Measurements from ENCODE around the gene EEF2. TPM values are rescaled to one million over a fixed set of nuclear protein-coding genes. Genes with fewer than 3 reads are reported as not detected.
A peak's percentile ranks its signal among the peaks of the same experiment; 100 is the strongest.

Gene EEF2
- total and polyA plus RNA-seq, 12 donors, result 752 to 3,482 (median 2,119) TPM

DNA sequence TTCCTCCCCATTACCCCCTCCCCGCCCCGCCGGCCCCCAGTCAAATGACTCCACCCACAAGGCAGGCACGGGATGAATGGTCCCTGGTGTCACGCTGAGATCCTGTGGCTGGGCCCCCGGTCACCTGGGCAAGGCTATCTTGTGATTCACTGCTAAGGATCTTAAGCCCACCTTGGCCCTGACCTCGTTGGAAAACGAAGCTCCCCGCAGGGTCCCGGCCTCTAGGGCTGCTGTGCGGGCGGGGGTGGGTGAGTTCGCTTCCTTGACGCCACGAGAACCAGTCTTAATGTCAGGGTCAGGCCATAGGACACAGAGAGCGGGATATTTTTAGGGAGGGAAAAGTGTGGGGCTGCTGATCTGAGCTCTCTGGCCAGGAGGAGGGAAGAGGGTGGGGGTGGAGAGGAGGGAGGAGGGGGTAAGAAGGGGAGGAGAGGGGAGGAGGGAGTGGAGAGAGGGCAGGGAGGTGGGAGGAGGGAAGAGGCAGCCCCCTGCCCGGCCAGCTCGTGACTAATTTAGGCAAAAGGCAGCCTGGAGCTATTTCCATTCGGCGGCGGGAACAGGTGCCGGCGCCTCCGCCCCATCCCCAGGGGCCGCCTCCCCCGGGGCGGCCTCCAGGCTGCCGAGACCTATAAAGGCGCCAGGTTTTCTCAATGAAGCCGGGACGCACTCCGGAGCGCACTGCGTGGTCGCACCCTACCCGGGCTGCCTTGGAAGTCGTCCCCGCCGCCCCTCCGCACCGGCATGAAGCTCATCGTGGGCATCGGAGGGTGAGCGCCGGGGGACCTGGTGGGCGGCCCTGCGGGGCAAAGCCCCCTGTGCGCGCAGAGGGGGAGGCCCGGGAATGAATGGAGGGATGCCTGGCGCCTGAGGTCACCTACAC, 52.1 kb downstream of the EEF2 start, which contains the start of gene NMRK2:
Gene NMRK2 (plus strand): TSS at position 139 of the 880 bp plus-strand sequence. CDS start 603 bp downstream, at position 742.
- 3 to 6% (median 5%) methylated on average over 20 to 51 of the region's 51 CpGs for WGBS, 4 donors

DNA sequence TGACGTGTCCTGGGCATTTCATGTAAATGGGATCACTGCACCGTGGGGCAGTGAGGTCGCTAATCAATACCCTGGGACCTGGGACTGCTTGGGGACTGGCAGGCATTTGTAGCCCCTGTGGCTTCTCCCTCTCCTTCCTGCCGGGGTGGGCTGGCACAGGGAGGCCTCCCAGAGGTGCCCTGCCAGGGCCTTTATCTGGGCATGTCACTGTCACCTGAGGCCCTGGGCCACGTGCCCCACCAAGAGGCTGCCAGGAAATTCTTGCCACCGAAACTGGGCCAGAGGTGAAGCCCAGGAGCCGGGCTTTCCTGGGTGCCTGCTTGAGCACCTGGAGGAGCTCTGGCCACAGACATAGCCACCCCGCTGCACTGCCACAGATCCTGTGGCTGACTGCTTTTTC, 54.2 kb downstream of the EEF2 start:
- no peaks in the 10 kb centered on the region for H3K9me3 ChIP-seq (replicated peaks in 1 of 3)
- peaks cover 7% of the 10 kb centered on the region for H3K27me3 ChIP-seq
- no peak for DNase-seq
- H3K27ac ChIP-seq, result no peak overlapping the region
- H3K4me1 ChIP-seq (replicated peaks in 1 of 2), result peaks cover 4 to 8% of the 10 kb centered on the region in 2 donors
- WGBS, 4 donors, result 77 to 100% (median 79%) methylated on average over 3 to 8 of the region's 8 CpGs
- intact Hi-C loops (cut with DNase I), result no loop called here
- no peak overlapping the region for H3K4me3 ChIP-seq
- no peaks in the 10 kb centered on the region for H3K36me3 ChIP-seq (replicated peaks in 1 of 2)
- TF ChIP-seq, protein P1, sequence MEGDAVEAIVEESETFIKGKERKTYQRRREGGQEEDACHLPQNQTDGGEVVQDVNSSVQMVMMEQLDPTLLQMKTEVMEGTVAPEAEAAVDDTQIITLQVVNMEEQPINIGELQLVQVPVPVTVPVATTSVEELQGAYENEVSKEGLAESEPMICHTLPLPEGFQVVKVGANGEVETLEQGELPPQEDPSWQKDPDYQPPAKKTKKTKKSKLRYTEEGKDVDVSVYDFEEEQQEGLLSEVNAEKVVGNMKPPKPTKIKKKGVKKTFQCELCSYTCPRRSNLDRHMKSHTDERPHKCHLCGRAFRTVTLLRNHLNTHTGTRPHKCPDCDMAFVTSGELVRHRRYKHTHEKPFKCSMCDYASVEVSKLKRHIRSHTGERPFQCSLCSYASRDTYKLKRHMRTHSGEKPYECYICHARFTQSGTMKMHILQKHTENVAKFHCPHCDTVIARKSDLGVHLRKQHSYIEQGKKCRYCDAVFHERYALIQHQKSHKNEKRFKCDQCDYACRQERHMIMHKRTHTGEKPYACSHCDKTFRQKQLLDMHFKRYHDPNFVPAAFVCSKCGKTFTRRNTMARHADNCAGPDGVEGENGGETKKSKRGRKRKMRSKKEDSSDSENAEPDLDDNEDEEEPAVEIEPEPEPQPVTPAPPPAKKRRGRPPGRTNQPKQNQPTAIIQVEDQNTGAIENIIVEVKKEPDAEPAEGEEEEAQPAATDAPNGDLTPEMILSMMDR (IDR thresholded peaks at IDR 0.05), result no peak
- no peak for TF ChIP-seq POLR2A (IDR thresholded peaks at IDR 0.05)

More for the DNA sequence above, 52.1 kb downstream of the EEF2 start, which contains the start of gene NMRK2:
- no peak for TF ChIP-seq POLR2A (IDR thresholded peaks at IDR 0.05)
- TF ChIP-seq, protein P1 (IDR thresholded peaks at IDR 0.05), result no peak
- Histone ChIP-seq H3K36me3 (replicated peaks in 1 of 2) (no peaks in the 10 kb centered on the region), H3K27ac (no peak within 1 kb of the TSS), H3K4me1 (replicated peaks in 1 of 2) (peaks cover 4 to 8% of the 10 kb centered on the region in 2 donors), H3K9me3 (replicated peaks in 1 of 3) (no peaks in the 10 kb centered on the region), H3K4me3 (peak within 1 kb of the TSS in 1 of 4 donors; percentile 15), H3K27me3 (peaks cover 7% of the 10 kb centered on the region)
- intact Hi-C loops (cut with DNase I), result no loop called here
- peak in 4 of 7 donors; percentile 7 to 47 (median 43) for DNase-seq

MicroRNA genes within 50 kb of the gene (microRNA counts, 767-probe panel; counts per million panel counts)
- 0 counts per million in 2 donors for microRNA hsa-miR-637

Small RNA genes lying within 50 kb of the gene (microRNA-seq; reads per million reads assigned to microRNA genes)
- 0 reads per million in 3 donors for gene MIR637

Small RNA genes lying within 50 kb of the gene (small RNA-seq; reads per million reads assigned to genes)
- gene SNORD37, result 13.5 to 14.8 reads per million in 2 donors

Other genes starting within 250 kb of the EEF2 start
- 10 to 100 TPM; 11.1 to 35.6 (median 20.5) TPM for gene APBA3, start 223.8 kb downstream of the EEF2 start, total RNA-seq
- 10 to 100 TPM in 2 of 3 donors, 1 to 10 TPM in 1; 2.6 to 43.8 (median 24.0) TPM for gene APBA3, start 223.8 kb downstream of the EEF2 start, polyA plus RNA-seq
- 100 to 1,000 TPM in 7 of 9 donors, 10 to 100 TPM in 2; 83.2 to 229 (median 107) TPM for gene MRPL54, start 222.8 kb downstream of the EEF2 start, total RNA-seq
- gene MRPL54, start 222.8 kb downstream of the EEF2 start, polyA plus RNA-seq, result 100 to 1,000 TPM in 1 of 3 donors, 10 to 100 TPM in 2; 60.2 to 172 (median 100.0) TPM
- gene RAX2, start 213.2 kb downstream of the EEF2 start, total RNA-seq, result not detected
- not detected for gene RAX2, start 213.2 kb downstream of the EEF2 start, polyA plus RNA-seq
- gene MATK, start 199.1 kb downstream of the EEF2 start, total RNA-seq, result 1 to 10 TPM in 5 of 9 donors, under 1 TPM in 4; 0.72 to 3.3 (median 1.2) TPM
- gene MATK, start 199.1 kb downstream of the EEF2 start, polyA plus RNA-seq, result 10 to 100 TPM in 1 of 3 donors, 1 to 10 TPM in 1, under 1 TPM in 1; 0.26 to 20.7 (median 3.5) TPM
- gene ZFR2, start 116.4 kb downstream of the EEF2 start, total RNA-seq, result 1 to 10 TPM in 3 of 9 donors, under 1 TPM in 3, not detected in 3; 0.19 to 3.3 (median 1.2) TPM
- gene ZFR2, start 116.4 kb downstream of the EEF2 start, polyA plus RNA-seq, result 10 to 100 TPM in 1 of 3 donors, 1 to 10 TPM in 1, under 1 TPM in 1; 0.90 to 13.2 (median 2.4) TPM
- 1 to 10 TPM in 4 of 9 donors, under 1 TPM in 1, not detected in 4; 0.72 to 9.3 (median 5.8) TPM for gene ATCAY, start 104.8 kb downstream of the EEF2 start, total RNA-seq
- gene ATCAY, start 104.8 kb downstream of the EEF2 start, polyA plus RNA-seq, result 1 to 10 TPM; 1.6 to 6.3 (median 6.1) TPM
- gene NMRK2, start 52.4 kb downstream of the EEF2 start, total RNA-seq, result 10 to 100 TPM in 1 of 9 donors, 1 to 10 TPM in 3, under 1 TPM in 1, not detected in 4; 0.36 to 14.7 (median 1.9) TPM
- gene NMRK2, start 52.4 kb downstream of the EEF2 start, polyA plus RNA-seq, result 1 to 10 TPM; 1.3 to 2.3 (median 1.8) TPM
- gene DAPK3, start 14.4 kb downstream of the EEF2 start, total RNA-seq, result 10 to 100 TPM; 27.2 to 83.2 (median 46.7) TPM
- gene DAPK3, start 14.4 kb downstream of the EEF2 start, polyA plus RNA-seq, result 10 to 100 TPM; 17.6 to 79.0 (median 44.0) TPM
- 10 to 100 TPM; 16.6 to 40.7 (median 27.7) TPM for gene PIAS4, start 22.3 kb upstream of the EEF2 start, total RNA-seq
- gene PIAS4, start 22.3 kb upstream of the EEF2 start, polyA plus RNA-seq, result 10 to 100 TPM; 13.7 to 22.3 (median 21.2) TPM
- 10 to 100 TPM in 8 of 9 donors, 1 to 10 TPM in 1; 4.5 to 77.2 (median 57.4) TPM for gene ZBTB7A, start 81.4 kb upstream of the EEF2 start, total RNA-seq
- 10 to 100 TPM in 2 of 3 donors, 1 to 10 TPM in 1; 7.1 to 22.5 (median 10.6) TPM for gene ZBTB7A, start 81.4 kb upstream of the EEF2 start, polyA plus RNA-seq
- 100 to 1,000 TPM in 7 of 9 donors, 10 to 100 TPM in 2; 81.5 to 188 (median 140) TPM for gene MAP2K2, start 138.7 kb upstream of the EEF2 start, total RNA-seq
- 100 to 1,000 TPM; 114 to 369 (median 336) TPM for gene MAP2K2, start 138.7 kb upstream of the EEF2 start, polyA plus RNA-seq
- gene CREB3L3, start 168.2 kb upstream of the EEF2 start, total RNA-seq, result 10 to 100 TPM in 1 of 9 donors, 1 to 10 TPM in 2, under 1 TPM in 3, not detected in 3; 0.38 to 30.4 (median 1.4) TPM
- gene CREB3L3, start 168.2 kb upstream of the EEF2 start, polyA plus RNA-seq, result 1 to 10 TPM in 2 of 3 donors, under 1 TPM in 1; 0.60 to 4.4 (median 1.0) TPM
- 10 to 100 TPM in 8 of 9 donors, 1 to 10 TPM in 1; 7.8 to 39.2 (median 21.9) TPM for gene SIRT6, start 197.1 kb upstream of the EEF2 start, total RNA-seq
- gene SIRT6, start 197.1 kb upstream of the EEF2 start, polyA plus RNA-seq, result 10 to 100 TPM in 2 of 3 donors, 1 to 10 TPM in 1; 2.8 to 72.8 (median 53.7) TPM
- 1 to 10 TPM; 1.1 to 9.9 (median 3.2) TPM for gene ANKRD24, start 197.2 kb upstream of the EEF2 start, total RNA-seq
- 10 to 100 TPM in 2 of 3 donors, 1 to 10 TPM in 1; 1.1 to 17.2 (median 14.7) TPM for gene ANKRD24, start 197.2 kb upstream of the EEF2 start, polyA plus RNA-seq
- gene EBI3, start 244.1 kb upstream of the EEF2 start, total RNA-seq, result 10 to 100 TPM in 3 of 9 donors, 1 to 10 TPM in 5, under 1 TPM in 1; 0.44 to 18.0 (median 7.5) TPM
- gene EBI3, start 244.1 kb upstream of the EEF2 start, polyA plus RNA-seq, result 1 to 10 TPM; 1.4 to 5.7 (median 4.7) TPM

All from adrenal gland (tissue), 12 donors.